ENCODE results near the gene ALK.

The ALK gene

DNA sequence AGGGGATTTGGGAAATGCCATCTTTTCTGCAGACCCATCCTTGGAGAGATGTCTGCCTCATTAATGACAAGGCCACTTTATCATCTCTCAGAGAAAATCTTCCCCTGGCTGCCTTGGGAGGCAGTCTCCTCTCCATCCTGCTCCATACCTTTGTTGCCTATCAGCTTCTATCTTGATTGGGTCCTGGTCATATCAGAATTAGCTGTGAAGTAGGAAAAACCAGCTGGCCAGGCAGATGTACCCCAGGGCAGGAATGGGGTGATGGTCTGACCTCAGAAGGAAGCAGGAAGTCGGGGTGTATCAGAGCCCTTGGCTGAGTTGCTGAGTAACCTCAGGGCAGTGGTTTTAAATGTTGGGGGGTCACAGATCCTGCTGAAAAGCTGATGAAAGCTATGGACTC lies 41.3 kb downstream of the ALK start:
- TF ChIP-seq GATA2 (IDR thresholded peaks at IDR 0.05; ENCODE audit: low read depth, low read length) (peak; percentile 40; the same call in 1 of the 2 replicates), GATA3 (IDR thresholded peaks at IDR 0.05; ENCODE audit: low read depth, low read length) (no peak)

DNA sequence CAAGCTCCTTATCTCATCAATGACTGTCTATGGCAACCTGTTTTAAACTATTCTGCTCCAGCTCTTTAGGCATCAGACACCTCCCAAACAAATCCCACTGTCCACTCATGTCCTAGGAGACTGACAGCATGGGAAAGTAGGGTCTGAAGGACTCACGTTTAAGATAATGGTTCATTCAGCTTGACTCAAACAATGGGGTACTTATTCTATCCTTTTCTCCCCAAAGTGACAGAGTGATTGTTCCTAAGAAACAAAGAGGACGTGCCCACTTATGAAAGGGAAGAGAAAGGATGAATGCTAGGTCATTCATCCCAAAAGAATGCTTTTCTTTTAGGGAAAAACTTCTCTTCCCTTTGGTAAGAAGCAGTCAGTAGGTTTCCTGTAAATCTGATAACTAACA lies 41.9 kb downstream of the ALK start:
- no peak for TF ChIP-seq GATA2 (IDR thresholded peaks at IDR 0.05; ENCODE audit: low read depth, low read length)
- TF ChIP-seq GATA3 (IDR thresholded peaks at IDR 0.05; ENCODE audit: low read depth, low read length), result no peak

DNA sequence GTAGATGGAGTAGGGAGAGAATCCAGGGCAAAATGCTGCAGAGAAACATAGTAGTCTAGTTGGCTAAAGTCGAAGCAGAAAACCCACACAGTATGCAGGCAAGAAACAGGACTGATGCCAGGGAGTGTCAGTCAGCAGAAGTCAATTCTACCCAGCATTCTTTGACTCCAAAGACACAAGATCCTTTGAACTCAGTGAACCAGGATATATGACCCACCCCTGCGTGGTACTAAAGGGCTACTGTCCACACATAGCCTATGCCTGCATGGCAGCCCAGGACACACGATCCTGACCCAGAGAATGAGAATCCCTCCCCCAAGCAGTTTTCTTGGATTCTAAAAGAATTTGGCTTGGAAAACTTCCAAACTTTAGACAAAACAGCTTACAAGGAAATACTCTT lies 42.5 kb downstream of the ALK start:
- TF ChIP-seq GATA2 (IDR thresholded peaks at IDR 0.05; ENCODE audit: low read depth, low read length), result no peak

DNA sequence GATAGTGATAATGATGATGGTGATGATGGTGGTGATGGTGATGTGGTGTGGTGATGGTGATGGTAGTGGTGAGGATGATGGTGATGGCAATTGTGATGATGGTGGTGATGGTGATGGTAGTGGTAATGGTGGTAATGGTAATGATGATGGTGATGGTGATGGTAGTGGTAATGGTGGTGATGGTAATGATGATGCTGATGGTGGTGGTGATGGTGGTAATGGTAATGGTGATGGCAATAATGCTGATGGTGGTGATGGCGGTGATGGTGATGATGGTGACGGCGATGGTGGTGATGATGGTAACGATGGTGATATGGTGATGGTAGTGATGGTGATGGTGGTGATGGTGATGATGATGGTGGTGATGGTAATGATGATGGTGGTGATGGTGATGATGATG lies 45.0 kb downstream of the ALK start:
- TF ChIP-seq GATA3 (IDR thresholded peaks at IDR 0.05; ENCODE audit: low read depth, low read length) (no peak), GATA2 (IDR thresholded peaks at IDR 0.05; ENCODE audit: low read depth, low read length) (no peak)

DNA sequence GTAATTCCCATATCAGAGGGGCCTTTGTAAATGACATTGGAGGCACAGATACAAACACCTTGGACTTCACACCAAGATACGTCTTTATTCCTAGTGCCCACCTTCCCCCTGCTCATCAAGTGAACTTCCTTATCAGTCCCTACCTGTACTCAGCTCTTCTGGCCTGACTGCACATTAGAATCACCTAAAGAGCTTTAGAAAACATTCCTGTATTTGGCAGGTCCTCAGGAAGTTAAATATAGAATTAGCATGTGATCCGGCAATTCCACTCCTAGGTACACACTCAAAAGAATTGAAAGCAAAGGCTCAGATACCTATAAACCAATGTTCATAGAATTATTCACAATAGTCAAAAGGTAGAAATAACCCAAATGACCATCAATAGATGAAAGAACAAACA lies 46.6 kb downstream of the ALK start:
- no peak for TF ChIP-seq GATA3 (IDR thresholded peaks at IDR 0.05; ENCODE audit: low read depth, low read length)
- no peak for TF ChIP-seq GATA2 (IDR thresholded peaks at IDR 0.05; ENCODE audit: low read depth, low read length)

DNA sequence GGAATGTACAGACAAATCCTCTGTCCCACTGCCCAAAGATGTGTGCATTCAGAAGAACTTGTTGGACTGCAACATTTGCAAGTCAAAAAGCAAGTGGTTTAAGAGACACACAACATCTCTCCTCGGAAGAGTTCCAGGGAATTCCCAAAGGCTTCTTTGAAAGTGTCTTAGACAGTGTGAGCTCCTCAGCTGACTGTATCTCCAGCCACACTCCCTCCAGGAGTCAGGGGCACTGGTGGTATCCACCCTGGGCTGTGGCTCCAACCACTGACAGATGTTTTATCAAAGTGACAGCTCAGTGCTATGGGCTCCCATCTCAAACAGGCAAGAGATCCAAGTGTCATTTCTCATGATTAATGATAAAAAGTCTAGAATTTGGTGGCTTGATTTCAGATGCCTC lies 48.5 kb downstream of the ALK start:
- TF ChIP-seq GATA2 (IDR thresholded peaks at IDR 0.05; ENCODE audit: low read depth, low read length) (no peak), GATA3 (IDR thresholded peaks at IDR 0.05; ENCODE audit: low read depth, low read length) (no peak)

DNA sequence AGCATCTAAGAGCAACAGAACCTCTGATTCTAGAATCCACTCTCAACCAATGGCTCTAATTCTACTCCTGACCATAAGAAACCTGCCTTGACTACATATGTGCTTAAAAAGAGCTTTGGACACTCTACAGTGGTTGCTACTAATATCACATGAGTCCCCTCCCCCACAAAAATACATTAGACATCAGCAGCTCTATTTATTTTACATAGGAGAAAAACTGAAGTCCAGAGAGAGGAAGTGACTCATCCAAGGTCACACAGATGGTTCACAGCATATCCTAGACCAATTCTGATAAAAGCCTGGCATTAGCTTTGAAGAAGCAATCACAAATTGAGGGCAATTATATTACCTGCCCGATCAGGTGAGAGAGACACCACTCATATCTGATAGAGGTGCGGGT lies 49.8 kb downstream of the ALK start:
- TF ChIP-seq GATA2 (IDR thresholded peaks at IDR 0.05; ENCODE audit: low read depth, low read length), result no peak
- TF ChIP-seq GATA3 (IDR thresholded peaks at IDR 0.05; ENCODE audit: low read depth, low read length), result no peak

DNA sequence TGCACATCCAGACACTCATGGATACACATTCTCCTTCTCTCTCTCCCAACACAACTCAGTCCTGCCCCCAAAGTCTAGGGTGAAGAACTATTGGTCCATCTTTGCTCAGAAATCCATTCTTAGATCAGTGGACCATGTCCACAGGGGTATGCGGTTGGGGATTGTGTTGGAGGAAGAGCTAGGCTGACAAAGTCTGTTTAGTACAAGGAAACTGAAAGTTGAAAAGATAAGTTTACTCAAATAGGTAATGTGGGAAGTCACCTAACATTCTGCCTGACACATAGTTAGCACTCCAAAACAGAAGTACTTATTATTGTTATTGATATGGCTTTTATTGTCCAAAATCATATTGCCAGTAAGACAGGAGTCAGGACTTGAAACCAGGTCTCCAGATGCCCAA lies 55.9 kb downstream of the ALK start:
- TF ChIP-seq GATA2 (IDR thresholded peaks at IDR 0.05; ENCODE audit: low read depth, low read length), result no peak; the same call in 1 of the 2 replicates
- TF ChIP-seq GATA3 (IDR thresholded peaks at IDR 0.05; ENCODE audit: low read depth, low read length), result no peak

DNA sequence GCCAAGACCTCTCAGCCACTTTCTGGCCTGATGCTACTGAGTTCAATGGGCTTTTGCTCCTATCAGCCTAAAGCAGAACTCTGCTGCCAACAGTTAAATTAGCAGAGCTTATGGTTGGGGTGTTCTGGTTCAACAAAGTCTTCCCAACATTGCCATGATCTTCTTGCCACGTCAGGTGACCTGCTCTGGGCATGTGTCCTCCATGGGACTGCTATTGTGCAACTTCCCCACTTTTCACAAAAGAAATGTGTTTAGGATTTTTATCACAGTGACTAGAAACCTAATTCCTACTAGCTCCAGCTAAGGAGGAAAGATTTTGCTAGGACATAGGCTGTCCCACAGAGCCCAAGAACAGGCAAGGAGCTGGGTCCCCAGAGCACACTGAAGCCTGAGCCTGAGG lies 56.4 kb downstream of the ALK start:
- no peak for TF ChIP-seq GATA2 (IDR thresholded peaks at IDR 0.05; ENCODE audit: low read depth, low read length)
- no peak for TF ChIP-seq GATA3 (IDR thresholded peaks at IDR 0.05; ENCODE audit: low read depth, low read length)

DNA sequence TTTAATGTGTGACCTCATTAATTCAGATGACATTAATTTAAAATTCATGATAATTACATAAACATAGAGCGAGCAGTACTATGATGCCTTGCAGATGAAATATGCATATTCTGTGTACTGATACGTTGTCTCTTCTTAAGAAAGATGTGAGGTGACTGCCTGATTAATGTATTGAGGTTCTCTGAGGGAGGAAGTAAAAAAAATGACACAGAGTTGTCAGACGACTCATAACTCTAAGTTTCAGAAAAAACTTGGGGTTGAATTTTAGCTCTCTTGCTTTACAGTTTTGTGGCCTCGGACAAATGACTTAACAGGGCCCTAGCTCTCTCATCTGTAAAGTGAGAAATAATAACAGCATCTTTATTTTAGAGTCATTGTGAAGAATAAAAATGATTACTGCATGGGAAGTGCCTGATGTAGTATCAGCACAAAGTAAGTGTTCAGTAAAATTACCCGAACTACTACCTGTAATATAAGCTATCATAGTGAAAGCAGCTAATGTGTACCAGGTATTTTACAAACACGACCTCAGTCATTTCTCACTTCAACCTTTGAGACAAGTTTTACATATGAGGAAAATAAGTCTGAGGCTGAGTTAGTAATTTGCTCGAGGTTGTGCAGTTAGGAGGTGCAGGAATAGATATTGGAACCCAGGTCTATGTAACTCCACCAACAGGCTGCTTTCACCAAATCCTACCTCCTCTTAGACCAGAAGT lies 65.3 kb downstream of the ALK start:
- no peak for TF ChIP-seq GATA2 (IDR thresholded peaks at IDR 0.05; ENCODE audit: low read depth, low read length)
- no peak for TF ChIP-seq GATA3 (IDR thresholded peaks at IDR 0.05; ENCODE audit: low read depth, low read length)

DNA sequence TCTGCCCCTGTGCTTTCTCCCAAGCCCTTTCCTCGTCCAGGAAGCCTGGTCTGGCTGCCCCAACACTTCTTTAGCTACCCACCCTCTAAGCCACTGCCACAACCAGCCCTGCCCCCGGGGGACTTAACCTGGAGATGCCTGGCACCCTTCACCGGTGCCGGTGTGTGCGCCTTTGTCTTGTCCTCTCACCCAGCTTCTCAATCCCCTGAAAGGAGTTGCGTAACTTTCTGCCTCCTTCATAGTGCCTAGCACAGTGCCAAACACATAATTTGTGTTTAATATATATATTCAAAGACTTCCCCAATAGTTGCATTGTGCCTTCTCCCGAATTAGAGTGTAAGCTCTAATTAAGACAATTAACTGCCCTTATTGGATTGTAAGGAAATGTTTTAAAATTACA lies 70.6 kb downstream of the ALK start:
- no peak for TF ChIP-seq GATA2 (IDR thresholded peaks at IDR 0.05; ENCODE audit: low read depth, low read length)
- TF ChIP-seq GATA3 (IDR thresholded peaks at IDR 0.05; ENCODE audit: low read depth, low read length), result no peak

DNA sequence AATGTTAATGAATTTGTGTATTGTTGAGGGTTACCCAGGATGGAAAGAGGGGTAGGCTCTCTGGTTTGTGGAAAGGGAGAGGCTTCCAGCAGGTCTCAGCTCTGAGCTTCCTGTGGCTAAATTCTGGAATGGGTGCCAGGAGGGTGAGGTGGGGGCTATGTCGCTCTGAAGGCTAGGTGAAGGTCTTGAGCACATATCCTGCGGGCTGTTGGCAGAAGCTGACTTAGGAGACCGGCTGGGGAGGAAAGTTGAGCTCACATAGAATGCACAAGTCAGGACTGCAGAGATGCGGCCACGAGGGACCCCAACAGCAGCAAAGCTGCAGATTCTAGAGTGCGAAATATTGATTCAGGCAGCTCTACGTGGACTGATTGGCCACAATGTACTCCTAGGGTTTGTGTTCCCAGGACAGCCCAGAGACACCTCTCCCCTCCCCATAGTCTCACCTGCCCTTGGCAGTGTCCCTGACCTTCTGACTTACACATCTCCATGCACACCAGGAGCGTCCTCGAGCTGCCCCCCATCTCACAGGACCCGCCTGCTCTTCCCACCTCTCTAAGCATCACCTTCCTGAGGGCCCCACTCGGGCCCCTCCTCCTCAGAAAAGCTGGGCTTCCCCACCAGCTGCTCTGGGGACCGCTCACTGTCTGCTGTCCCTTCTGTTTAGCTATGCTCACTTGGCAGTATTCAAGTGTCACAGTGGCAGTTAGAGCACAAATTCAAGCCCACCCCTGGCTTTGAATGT lies 72.6 kb downstream of the ALK start:
- TF ChIP-seq GATA3 (IDR thresholded peaks at IDR 0.05; ENCODE audit: low read depth, low read length) (no peak), GATA2 (IDR thresholded peaks at IDR 0.05; ENCODE audit: low read depth, low read length) (no peak)

DNA sequence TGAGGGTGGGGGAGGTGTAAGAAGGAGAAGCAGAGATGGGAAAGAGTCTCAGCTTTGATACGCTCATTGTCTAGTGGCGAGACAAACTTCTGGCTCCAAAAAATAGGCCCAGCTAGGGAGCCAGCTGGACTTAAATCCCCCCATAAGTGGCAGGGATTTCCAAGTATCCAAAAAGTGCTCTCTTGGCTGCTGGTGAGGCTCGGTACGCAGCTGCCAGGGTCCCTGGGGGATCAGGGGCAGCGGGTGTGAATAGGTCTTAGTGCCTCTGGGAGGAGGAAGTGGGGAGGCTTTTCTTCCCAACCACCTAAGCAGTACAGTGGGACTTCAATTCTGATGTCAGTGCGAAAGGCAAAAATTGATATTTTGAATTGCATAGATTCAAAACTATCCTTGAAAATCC lies 73.5 kb downstream of the ALK start:
- TF ChIP-seq GATA2 (IDR thresholded peaks at IDR 0.05; ENCODE audit: low read depth, low read length) (no peak), GATA3 (IDR thresholded peaks at IDR 0.05; ENCODE audit: low read depth, low read length) (no peak)

DNA sequence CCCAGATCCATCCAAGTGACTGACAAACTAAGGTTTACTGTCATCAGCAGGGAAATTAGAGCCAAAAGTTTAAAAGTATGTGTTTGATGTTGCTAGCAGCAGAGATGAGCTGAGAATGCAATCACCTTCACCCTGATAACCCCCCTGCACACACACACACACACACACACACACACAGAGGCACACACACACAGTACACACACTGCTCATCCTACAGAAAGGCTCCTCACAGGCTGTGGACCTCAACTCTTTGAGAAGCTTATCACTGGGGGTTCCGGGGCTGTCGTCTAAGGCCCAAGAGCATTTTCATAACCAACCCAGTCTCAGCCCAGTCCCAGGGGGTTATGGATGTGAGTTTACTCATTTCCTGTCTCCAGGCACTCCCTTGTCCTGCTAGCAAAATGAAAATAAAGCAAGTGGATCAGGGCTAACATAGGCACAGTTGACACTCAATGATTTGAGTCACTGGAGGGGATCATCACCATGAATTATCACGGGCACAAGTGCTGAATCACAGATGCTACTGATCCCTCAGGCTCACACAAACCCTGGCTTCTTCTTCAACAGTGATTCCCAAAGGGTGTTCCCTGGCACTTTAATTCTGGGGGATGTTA lies 76.6 kb downstream of the ALK start:
- TF ChIP-seq GATA2 (IDR thresholded peaks at IDR 0.05; ENCODE audit: low read depth, low read length) (no peak), GATA3 (IDR thresholded peaks at IDR 0.05; ENCODE audit: low read depth, low read length) (no peak)
